ENCODE results near the gene GPHN.

- TF ChIP-seq, protein P1, sequence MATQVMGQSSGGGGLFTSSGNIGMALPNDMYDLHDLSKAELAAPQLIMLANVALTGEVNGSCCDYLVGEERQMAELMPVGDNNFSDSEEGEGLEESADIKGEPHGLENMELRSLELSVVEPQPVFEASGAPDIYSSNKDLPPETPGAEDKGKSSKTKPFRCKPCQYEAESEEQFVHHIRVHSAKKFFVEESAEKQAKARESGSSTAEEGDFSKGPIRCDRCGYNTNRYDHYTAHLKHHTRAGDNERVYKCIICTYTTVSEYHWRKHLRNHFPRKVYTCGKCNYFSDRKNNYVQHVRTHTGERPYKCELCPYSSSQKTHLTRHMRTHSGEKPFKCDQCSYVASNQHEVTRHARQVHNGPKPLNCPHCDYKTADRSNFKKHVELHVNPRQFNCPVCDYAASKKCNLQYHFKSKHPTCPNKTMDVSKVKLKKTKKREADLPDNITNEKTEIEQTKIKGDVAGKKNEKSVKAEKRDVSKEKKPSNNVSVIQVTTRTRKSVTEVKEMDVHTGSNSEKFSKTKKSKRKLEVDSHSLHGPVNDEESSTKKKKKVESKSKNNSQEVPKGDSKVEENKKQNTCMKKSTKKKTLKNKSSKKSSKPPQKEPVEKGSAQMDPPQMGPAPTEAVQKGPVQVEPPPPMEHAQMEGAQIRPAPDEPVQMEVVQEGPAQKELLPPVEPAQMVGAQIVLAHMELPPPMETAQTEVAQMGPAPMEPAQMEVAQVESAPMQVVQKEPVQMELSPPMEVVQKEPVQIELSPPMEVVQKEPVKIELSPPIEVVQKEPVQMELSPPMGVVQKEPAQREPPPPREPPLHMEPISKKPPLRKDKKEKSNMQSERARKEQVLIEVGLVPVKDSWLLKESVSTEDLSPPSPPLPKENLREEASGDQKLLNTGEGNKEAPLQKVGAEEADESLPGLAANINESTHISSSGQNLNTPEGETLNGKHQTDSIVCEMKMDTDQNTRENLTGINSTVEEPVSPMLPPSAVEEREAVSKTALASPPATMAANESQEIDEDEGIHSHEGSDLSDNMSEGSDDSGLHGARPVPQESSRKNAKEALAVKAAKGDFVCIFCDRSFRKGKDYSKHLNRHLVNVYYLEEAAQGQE (IDR thresholded peaks at IDR 0.05; ENCODE audit: insufficient read depth in 1 of 2, low read depth in 2 of 2, low read length in 2 of 2), result no peak
- TF ChIP-seq POLR2AphosphoS5 (IDR thresholded peaks at IDR 0.05; ENCODE audit: low read depth, low read length) (no peak), TAF1 (IDR thresholded peaks at IDR 0.05; ENCODE audit: borderline replicate concordance, insufficient read depth, low read length) (no peak), FOXP2 (optimal IDR thresholded peaks at IDR 0.05; ENCODE audit: borderline replicate concordance, extremely low read depth, extremely low read length, insufficient read depth) (no peak), SIN3A (IDR thresholded peaks at IDR 0.05; ENCODE audit: borderline replicate concordance, insufficient read depth, low read length) (no peak)
Measured at GRCh38 chr14:66884149-66884548, 376.2 kb downstream of the GPHN start.

Measured in PFSK-1 (cell line).